ENCODE data around the gene GUCY1A1. TPM values are rescaled to one million over a fixed set of nuclear protein-coding genes. Genes with fewer than 3 reads are reported as not detected.

Gene GUCY1A1
- polyA plus RNA-seq, 1 donor from 2014 or later: not detected

DNA sequence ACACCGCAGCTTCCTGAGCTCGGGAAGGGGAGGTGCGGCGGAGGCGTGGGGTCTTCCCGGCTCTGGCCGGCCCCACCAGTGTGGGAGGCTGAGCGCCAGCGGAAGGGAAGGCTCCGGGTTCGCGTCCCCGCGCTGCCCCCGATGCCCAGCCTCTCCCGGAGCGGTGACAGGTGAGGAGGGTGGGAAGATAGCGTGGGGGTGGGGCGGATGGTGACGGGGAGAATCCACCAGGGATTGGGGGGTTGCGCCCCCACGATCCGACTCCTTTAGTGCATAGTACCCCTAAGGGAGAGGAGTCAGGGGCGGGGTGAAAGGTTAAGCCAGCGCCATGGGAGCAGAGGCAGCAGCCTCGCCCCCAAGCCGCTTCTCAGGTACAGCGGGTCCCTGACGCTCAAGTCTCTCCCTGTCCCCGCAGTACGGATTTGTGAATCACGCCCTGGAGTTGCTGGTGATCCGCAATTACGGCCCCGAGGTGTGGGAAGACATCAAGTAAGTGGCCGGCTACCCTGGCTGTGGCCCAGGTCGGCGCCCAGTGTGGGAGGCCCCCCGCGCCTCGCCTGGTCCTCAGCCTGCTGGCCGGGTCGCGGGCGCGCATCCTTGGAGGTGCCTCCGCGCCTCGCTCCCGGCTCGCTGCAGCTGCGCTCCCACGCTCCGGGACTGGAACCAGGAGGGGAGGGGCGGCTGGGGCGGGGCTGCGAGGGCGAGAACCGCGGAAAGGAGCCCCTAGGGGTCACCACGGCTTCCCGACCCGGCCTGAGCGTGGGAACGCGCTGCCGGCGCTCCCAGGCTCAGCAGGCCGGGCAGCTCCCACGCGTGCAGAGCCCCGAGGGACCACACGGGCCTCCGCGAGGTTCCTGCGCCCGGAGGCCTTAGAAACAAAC is 93.0 kb downstream of the GUCY1A1 start:
- Mint-ChIP-seq H3K27me3 (peaks cover 4% of the 10 kb centered on the region), H3K9me3 (peaks cover 0 to 2% (median 0%) of the 10 kb centered on the region in 3 donors), H3K4me1 (peaks cover 0 to 5% (median 3%) of the 10 kb centered on the region in 3 donors), H3K36me3 (peaks cover 2% of the 10 kb centered on the region), H3K27ac (no peak overlapping the region), H3K4me3 (peak overlapping the region in 3 of 4 donors; percentile 54 to 77 (median 60))

DNA sequence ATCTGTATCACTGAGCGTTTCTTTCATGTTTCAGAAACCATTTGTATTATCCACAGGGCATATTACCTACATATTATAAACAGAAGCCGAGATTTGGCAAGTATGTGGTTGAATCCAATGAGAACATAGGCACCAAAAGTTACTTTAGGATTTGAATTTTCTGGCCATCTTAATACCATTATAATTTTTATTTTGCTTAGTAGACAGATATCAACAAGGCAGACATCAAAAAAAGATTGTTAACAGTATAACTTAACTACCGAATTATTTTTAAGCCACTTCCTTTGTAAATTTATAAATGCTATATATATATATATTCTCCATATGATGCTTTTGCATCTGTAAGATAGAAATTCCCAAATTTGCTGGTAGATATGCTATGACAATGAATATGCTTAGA is 94.4 kb downstream of the GUCY1A1 start:
- Mint-ChIP-seq H3K27ac (no peak overlapping the region), H3K4me3 (no peak overlapping the region), H3K9me3 (peaks cover 0 to 2% (median 0%) of the 10 kb centered on the region in 3 donors), H3K36me3 (peaks cover 2% of the 10 kb centered on the region), H3K27me3 (peaks cover 7% of the 10 kb centered on the region), H3K4me1 (peaks cover 0 to 5% (median 3%) of the 10 kb centered on the region in 3 donors)

DNA sequence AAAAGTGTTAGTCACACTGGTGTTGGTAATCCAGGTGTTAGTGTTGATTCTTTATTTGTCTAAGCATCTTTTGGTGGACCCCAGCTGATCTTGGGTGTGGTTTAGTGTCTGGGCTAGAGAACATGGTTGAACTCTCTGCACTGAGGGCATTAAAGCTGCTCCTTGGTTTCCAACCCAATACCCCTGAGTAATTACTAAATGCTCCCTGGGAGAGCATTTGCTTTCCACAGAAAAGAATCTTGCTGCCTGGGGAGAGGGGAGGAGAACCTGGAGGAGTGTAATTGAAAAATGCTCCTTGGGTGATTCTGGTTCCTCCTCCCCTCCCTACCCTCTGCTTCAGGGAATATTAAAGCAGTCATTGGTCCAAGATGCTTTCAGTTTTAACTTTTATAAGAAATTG is 95.3 kb downstream of the GUCY1A1 start:
- H3K9me3 Mint-ChIP-seq: peaks cover 0 to under 1% (median 0%) of the 10 kb centered on the region in 3 donors
- peaks cover 0 to 5% (median 3%) of the 10 kb centered on the region in 3 donors for H3K4me1 Mint-ChIP-seq
- no peak overlapping the region for H3K4me3 Mint-ChIP-seq
- peaks cover 2% of the 10 kb centered on the region for H3K36me3 Mint-ChIP-seq
- peaks cover 7% of the 10 kb centered on the region for H3K27me3 Mint-ChIP-seq
- H3K27ac Mint-ChIP-seq: no peak overlapping the region

DNA sequence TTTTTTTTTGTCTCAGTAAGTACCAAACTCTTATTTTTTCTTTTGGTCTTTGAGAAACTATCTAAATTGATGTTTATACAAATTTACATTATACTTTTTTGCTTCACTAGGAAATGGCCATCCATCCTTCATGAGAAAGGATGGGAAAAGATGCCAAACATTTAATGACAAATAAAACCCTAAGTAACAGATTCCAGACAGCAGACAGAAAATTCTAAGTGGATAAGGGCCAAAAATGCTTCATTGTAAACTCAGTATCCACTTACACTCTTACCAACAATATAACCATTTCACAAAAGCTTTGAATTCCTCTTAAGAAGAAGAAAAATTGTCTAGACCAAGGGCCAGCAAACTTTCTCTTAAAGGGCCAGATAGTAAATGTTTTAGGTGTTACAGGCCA is 95.7 kb downstream of the GUCY1A1 start:
- Mint-ChIP-seq H3K27ac (no peak overlapping the region), H3K9me3 (no peaks in the 10 kb centered on the region), H3K4me3 (no peak overlapping the region), H3K36me3 (peaks cover 2% of the 10 kb centered on the region), H3K27me3 (peaks cover 7% of the 10 kb centered on the region), H3K4me1 (peaks cover 0 to 5% (median 3%) of the 10 kb centered on the region in 3 donors)

DNA sequence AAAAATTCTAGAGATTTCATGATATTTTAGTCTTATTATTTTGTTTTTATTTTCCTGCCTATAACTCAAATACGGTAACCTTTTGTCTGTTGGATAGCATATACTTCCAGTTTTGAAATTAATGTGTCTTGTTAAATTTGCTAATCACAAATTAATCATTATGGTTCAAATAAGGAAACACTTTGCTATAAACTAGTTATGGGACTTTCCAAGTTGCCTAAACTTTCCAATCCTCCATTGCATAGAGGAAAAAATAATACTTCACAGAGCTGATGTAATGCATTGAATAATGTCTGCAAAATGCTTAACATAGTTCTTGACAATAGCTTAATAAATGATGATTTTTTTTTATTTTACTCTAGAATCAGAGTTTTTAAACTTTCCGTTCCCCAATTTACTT is 96.9 kb downstream of the GUCY1A1 start:
- H3K4me1 Mint-ChIP-seq: peaks cover 0 to 3% (median 1%) of the 10 kb centered on the region in 3 donors
- peaks cover 5% of the 10 kb centered on the region for H3K27me3 Mint-ChIP-seq
- H3K27ac Mint-ChIP-seq: no peak overlapping the region
- no peaks in the 10 kb centered on the region for H3K9me3 Mint-ChIP-seq
- no peaks in the 10 kb centered on the region for H3K36me3 Mint-ChIP-seq
- no peak overlapping the region for H3K4me3 Mint-ChIP-seq

DNA sequence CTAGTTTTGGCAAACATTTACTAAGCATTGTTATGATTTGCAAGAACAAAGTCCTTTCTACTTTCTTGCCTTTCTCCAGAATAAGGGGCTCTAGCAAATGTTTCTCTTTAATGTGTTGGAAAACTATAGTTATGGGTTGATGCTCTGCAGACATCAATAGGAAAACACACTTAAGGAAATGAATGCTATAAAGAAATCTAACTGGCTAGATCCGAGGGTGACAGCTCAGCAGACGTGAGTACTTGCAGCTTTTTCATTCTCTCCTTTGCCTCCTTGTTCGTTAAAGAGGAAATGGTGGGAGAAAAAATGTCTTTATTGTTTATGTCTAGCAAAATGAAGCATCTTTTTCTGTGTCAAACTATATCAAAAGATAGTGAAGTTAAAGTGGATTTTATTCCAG is 98.5 kb downstream of the GUCY1A1 start:
- H3K4me1 Mint-ChIP-seq: peaks cover 0 to 2% (median 2%) of the 10 kb centered on the region in 3 donors
- H3K36me3 Mint-ChIP-seq: no peaks in the 10 kb centered on the region
- H3K4me3 Mint-ChIP-seq: no peak overlapping the region
- peaks cover 3% of the 10 kb centered on the region for H3K27me3 Mint-ChIP-seq
- no peaks in the 10 kb centered on the region for H3K9me3 Mint-ChIP-seq
- H3K27ac Mint-ChIP-seq: no peak overlapping the region

DNA sequence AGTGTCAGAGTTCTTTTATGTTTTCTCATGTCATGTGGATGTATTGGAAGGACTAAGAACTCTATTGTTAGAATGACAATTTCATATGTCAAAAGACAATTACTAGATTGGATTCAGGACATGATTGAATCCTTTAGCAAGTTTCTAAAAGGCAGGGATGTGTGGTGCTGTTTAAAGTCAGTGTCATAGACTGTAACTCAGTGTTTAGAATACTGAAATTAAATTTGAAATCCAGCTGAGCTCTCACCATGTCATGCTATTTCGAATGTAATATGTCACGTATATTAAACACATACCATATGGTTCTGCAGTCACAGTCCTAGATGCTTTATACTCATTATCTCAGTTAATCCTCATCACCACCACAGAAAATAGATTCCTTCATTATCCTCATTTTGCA is 100.0 kb downstream of the GUCY1A1 start:
- peaks cover 3% of the 10 kb centered on the region for H3K27me3 Mint-ChIP-seq
- H3K27ac Mint-ChIP-seq: no peak overlapping the region
- no peaks in the 10 kb centered on the region for H3K36me3 Mint-ChIP-seq
- peaks cover 0 to 2% (median 0%) of the 10 kb centered on the region in 3 donors for H3K4me1 Mint-ChIP-seq
- H3K4me3 Mint-ChIP-seq: no peak overlapping the region
- H3K9me3 Mint-ChIP-seq: no peaks in the 10 kb centered on the region

DNA sequence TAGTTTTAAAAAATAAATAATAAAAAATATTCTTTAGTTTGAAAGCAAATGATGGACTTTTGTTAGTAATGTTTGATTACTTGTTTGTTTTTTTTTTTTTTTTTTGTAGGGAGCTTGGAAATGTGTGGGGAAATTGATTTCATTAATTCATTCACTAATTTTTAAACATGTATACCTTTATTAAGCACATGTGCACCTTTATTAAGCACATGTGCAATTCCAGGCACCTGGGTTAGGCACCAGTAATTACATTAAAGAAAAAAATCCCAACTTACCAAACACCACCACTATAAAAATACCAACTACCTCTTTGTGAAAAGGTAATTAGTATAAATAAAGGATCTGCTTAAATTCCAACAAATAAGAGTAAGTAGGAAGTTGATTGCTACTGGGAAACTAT is 101.7 kb downstream of the GUCY1A1 start:
- no peaks in the 10 kb centered on the region for H3K9me3 Mint-ChIP-seq
- peaks cover 0 to 2% (median 0%) of the 10 kb centered on the region in 3 donors for H3K4me1 Mint-ChIP-seq
- no peaks in the 10 kb centered on the region for H3K36me3 Mint-ChIP-seq
- peaks cover 3% of the 10 kb centered on the region for H3K27me3 Mint-ChIP-seq
- H3K4me3 Mint-ChIP-seq: no peak overlapping the region
- H3K27ac Mint-ChIP-seq: no peak overlapping the region

DNA sequence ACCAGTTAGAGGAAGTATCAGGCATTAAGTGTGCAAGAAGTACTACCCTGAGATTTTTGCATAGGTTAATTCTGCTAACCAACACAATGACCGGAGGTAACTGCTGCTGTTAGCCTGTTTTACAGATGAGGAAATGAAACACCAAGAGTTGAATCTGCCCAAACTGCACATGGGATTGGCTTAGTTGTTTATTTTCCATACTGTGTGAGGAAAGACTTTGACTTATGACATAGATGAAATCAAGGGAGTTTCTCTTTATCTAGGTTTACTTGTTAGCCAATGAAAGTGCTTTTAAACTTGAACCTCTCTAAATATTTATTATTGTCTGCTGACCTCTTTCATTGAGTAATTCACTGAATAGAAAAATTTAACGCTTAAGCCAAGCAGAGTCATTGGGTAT is 102.4 kb downstream of the GUCY1A1 start:
- Mint-ChIP-seq H3K36me3 (no peaks in the 10 kb centered on the region), H3K27ac (no peak overlapping the region), H3K4me1 (peaks cover 0 to 2% (median 0%) of the 10 kb centered on the region in 3 donors), H3K9me3 (no peaks in the 10 kb centered on the region), H3K4me3 (no peak overlapping the region), H3K27me3 (peaks cover 3% of the 10 kb centered on the region)

DNA sequence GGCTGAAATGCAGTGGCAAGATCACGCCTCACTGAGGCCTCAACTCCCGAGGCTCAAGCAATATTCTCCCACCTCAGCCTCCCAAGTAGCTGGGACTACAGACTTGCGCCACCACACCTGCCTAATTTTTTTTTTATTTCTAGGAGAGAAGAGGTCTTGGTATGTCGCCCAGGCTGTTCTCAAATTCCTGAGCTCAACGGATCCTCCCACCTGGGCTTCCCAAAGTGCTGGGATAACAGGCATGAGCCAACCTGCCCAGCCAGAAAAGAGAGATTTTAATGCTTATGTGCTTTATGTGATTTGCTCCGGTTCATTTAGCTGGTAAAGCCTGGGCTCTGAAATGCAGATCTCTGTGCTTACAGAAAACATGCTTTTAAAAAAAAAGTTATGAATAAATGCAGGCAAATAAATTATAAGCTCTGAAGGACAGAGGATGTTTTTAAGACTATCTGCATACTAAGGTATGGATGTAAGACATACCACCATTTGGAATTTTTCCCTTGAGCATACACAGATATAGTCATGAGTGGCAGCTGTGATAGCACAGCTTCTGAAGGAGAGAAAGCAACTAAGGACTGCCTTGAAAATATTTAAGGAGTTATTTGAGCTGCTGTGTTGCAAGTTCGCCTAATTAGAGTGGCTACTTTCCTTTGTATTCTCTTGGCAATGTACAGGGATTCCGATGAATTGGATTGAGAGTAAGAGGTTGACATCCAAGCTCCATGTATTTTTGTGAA is 106.0 kb downstream of the GUCY1A1 start:
- H3K27me3 Mint-ChIP-seq: no peaks in the 10 kb centered on the region
- H3K4me1 Mint-ChIP-seq: peaks cover 0 to 2% (median 0%) of the 10 kb centered on the region in 3 donors
- H3K27ac Mint-ChIP-seq: no peak overlapping the region
- no peak overlapping the region for H3K4me3 Mint-ChIP-seq
- no peaks in the 10 kb centered on the region for H3K36me3 Mint-ChIP-seq
- H3K9me3 Mint-ChIP-seq: no peaks in the 10 kb centered on the region

DNA sequence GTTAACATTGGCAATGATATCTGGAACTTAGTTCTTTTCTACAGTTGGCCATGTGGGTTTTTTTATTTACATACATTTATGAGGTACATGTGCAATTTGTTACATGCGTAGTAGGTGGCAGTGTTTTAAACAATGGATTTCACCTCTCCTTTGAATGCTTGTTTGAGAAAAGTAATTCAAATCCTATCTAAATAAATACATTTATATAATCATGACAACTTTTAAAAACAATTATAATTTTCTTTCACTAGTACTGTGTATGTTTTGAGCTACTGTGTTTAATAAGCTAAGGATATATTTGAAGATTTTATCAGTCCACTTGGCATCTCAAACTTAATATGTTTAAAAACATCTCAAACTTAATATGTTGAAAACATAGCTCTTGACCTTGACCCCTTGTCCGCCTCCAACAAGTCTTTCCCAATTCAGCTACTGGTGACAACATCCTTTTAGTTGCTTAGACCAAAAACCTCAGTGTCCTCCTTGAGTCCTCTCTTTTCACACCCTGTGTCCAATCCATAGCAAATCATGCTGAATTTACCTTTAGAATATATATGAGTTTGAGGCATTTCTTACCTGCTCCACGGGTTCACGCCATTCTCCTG is 106.7 kb downstream of the GUCY1A1 start:
- H3K4me3 Mint-ChIP-seq: no peak overlapping the region
- H3K4me1 Mint-ChIP-seq: peaks cover 0 to 2% (median 0%) of the 10 kb centered on the region in 3 donors
- no peaks in the 10 kb centered on the region for H3K9me3 Mint-ChIP-seq
- no peaks in the 10 kb centered on the region for H3K36me3 Mint-ChIP-seq
- H3K27me3 Mint-ChIP-seq: no peaks in the 10 kb centered on the region
- no peak overlapping the region for H3K27ac Mint-ChIP-seq

DNA sequence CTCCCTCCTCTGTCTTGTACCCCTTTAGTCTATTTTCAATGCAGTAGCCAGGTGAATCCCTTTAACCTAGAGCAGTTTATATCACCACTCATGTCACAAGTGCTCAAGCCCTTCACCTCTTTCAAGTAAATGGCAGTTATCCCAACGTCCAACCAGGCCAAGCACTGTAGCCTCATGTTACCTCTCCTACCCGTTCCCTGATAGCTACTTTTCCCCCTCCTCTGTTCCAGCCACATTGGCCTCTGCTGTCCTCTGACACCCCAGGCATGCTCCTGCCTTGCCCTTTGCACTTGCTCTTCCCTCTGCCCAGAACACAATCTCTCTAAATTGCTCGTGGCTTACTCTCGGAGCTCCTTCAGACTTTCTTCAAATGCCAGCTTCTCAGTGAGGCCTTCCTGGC is 107.4 kb downstream of the GUCY1A1 start:
- no peaks in the 10 kb centered on the region for H3K36me3 Mint-ChIP-seq
- H3K9me3 Mint-ChIP-seq: no peaks in the 10 kb centered on the region
- no peaks in the 10 kb centered on the region for H3K27me3 Mint-ChIP-seq
- no peaks in the 10 kb centered on the region for H3K4me1 Mint-ChIP-seq
- no peak overlapping the region for H3K27ac Mint-ChIP-seq
- no peak overlapping the region for H3K4me3 Mint-ChIP-seq

DNA sequence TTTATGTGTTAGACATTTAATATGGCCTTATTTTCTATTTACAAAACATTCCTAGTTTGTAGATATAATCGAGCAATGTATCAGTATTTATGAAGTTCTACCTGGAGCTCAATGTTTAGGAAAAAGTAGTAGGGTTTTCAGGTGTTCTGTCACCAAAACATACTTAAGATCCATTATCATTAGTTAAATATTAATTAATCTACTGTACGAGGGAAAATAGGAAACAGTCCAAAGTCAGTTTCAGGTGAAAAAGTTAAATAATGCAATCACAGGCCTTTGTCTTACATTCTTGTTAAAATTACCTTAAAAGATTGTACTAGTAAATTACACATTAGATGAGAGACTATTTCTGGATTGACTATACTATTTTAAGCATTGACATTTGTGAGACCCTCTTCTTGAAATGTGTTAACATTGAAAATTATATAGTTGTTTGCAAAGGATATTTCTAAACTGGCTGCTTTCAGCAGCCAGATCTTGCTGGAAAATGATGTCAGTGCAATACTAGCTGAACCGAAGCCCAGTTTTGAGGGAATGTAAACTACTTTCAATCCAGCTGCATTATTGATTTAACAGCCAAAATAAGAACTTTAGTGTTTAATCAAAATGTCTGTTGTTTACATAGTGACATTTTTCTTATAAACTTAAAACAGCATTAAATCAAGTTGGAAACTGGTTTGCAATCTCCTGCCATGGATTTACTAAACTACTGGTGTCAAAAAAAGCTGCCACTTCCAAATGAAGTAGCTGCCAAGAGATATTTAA is 111.5 kb downstream of the GUCY1A1 start:
- Mint-ChIP-seq H3K27me3 (no peaks in the 10 kb centered on the region), H3K9me3 (no peaks in the 10 kb centered on the region), H3K27ac (no peak overlapping the region), H3K36me3 (no peaks in the 10 kb centered on the region), H3K4me3 (no peak overlapping the region), H3K4me1 (no peaks in the 10 kb centered on the region)

DNA sequence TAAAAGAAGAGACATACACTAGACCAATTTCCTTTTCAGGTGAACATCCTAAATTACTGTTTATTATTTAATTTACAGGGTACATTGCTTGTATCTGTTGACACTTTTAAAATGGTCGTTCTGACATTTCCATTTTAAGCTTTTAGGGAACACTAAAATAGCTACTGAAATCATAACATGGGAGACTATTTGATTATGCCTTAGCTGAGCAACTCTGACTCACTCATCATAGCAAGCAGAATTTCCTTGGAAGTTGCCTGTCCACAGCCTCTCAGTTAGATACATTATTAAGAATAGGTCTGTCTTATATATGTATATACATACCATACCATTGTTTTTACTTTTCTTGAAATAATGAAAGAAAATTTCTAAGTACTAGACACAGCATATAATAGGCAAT is 114.1 kb downstream of the GUCY1A1 start:
- Mint-ChIP-seq H3K27me3 (no peaks in the 10 kb centered on the region), H3K4me3 (no peak overlapping the region)

More for the DNA sequence above, 114.1 kb downstream of the GUCY1A1 start:
- H3K27ac Mint-ChIP-seq: no peak overlapping the region
- H3K4me1 Mint-ChIP-seq: no peaks in the 10 kb centered on the region
- no peaks in the 10 kb centered on the region for H3K36me3 Mint-ChIP-seq
- no peaks in the 10 kb centered on the region for H3K9me3 Mint-ChIP-seq

Measured in IgD-negative memory B cell (primary cell).